HG03045 (cell line): ENCODE measurements around the gene ARHGAP10.

Experiments
- ATAC-seq: cut with Tn5 transposase; IDR thresholded peaks from one replicate; pipeline ENCODE4 v1.9.1; 2021; ENCODE audit warnings: mild to moderate bottlenecking, moderate library complexity; ENCODE audit not compliant: unreplicated experiment

Gene ARHGAP10

GRCh38 chr4:147846318-147847155 lies 114.6 kb downstream of the ARHGAP10 start:
- peak; percentile 74 for ATAC-seq

GRCh38 chr4:147847751-147848590 lies 116.1 kb downstream of the ARHGAP10 start:
- no peak for ATAC-seq

- no peak for ATAC-seq
These were observed 116.7 kb downstream of the ARHGAP10 start for GRCh38 chr4:147848634-147849033.

GRCh38 chr4:147851135-147851534 lies 119.2 kb downstream of the ARHGAP10 start:
- no peak for ATAC-seq

- ATAC-seq = no peak
These were observed 121.8 kb downstream of the ARHGAP10 start for GRCh38 chr4:147853706-147854105.

GRCh38 chr4:147854154-147854553 lies 122.3 kb downstream of the ARHGAP10 start:
- ATAC-seq = no peak

- no peak for ATAC-seq
These were observed 123.7 kb downstream of the ARHGAP10 start for GRCh38 chr4:147855571-147856009.

- ATAC-seq = no peak
These were observed 129.1 kb downstream of the ARHGAP10 start for GRCh38 chr4:147860960-147861359.

- no peak for ATAC-seq
These were observed 130.3 kb downstream of the ARHGAP10 start for GRCh38 chr4:147862043-147862692.

- ATAC-seq = peak; percentile 56
These were observed 131.3 kb downstream of the ARHGAP10 start for GRCh38 chr4:147863111-147863747.

GRCh38 chr4:147863808-147864472 lies 132.1 kb downstream of the ARHGAP10 start:
- ATAC-seq = no peak

- no peak for ATAC-seq
These were observed 132.7 kb downstream of the ARHGAP10 start for GRCh38 chr4:147864607-147865006.

- no peak for ATAC-seq
These were observed 134.0 kb downstream of the ARHGAP10 start for GRCh38 chr4:147865926-147866325.

GRCh38 chr4:147866532-147867271 lies 134.8 kb downstream of the ARHGAP10 start:
- ATAC-seq = peak; percentile 69

- no peak for ATAC-seq
These were observed 142.2 kb downstream of the ARHGAP10 start for GRCh38 chr4:147874109-147874508.

GRCh38 chr4:147877308-147877771 lies 145.5 kb downstream of the ARHGAP10 start:
- ATAC-seq = no peak

GRCh38 chr4:147879676-147880075 lies 147.8 kb downstream of the ARHGAP10 start:
- ATAC-seq = no peak

GRCh38 chr4:147880511-147880910 lies 148.6 kb downstream of the ARHGAP10 start:
- ATAC-seq = no peak

- ATAC-seq = no peak
These were observed 152.6 kb downstream of the ARHGAP10 start for GRCh38 chr4:147884536-147884935.
